Smooth muscle cell (in vitro differentiated cells): ENCODE measurements around the gene UBN1. TPM values are rescaled to one million over a fixed set of nuclear protein-coding genes. Genes with fewer than 3 reads are reported as not detected.

ENCODE experiments used
- DNase-seq: peaks from one replicate; lab custom pipeline; 2025; ENCODE audit not compliant: unreplicated experiment; lab: John Stamatoyannopoulos, UW
- H2AFZ ChIP-seq: fragments of 200-600 bp; sonication (generic); 2 replicates; pipeline ENCODE4 v1.6.0; 2016; ENCODE audit warnings: antibody characterized with exemption, low read depth, mild to moderate bottlenecking
- H3F3A ChIP-seq: fragments of 200-600 bp; sonication (generic); 2 replicates; pipeline ENCODE4 v1.6.0; 2017; ENCODE audit warnings: antibody characterized with exemption, low read depth
- H3K27ac ChIP-seq: fragments of 200-600 bp; sonication (generic); 2 replicates; pipeline ENCODE4 v1.5.1; 2016; ENCODE audit warnings: low read depth, mild to moderate bottlenecking
- H3K27me3 ChIP-seq: fragments of 200-600 bp; sonication (generic); 2 replicates; pipeline ENCODE4 v1.6.1; 2016; ENCODE audit warnings: low read depth, mild to moderate bottlenecking
- H3K36me3 ChIP-seq: fragments of 200-600 bp; sonication (generic); 2 replicates; pipeline ENCODE4 v1.5.1; 2016; ENCODE audit warnings: low read depth
- H3K4me1 ChIP-seq: fragments of 200-600 bp; sonication (generic); 2 replicates; pipeline ENCODE4 v1.5.1; 2016; ENCODE audit warnings: low read depth
- H3K4me2 ChIP-seq: fragments of 200-600 bp; sonication (generic); 2 replicates; pipeline ENCODE4 v1.6.0; 2016; ENCODE audit warnings: mild to moderate bottlenecking
- H3K4me3 ChIP-seq: fragments of 200-600 bp; sonication (generic); 2 replicates; pipeline ENCODE4 v1.5.1; 2016; ENCODE audit warnings: mild to moderate bottlenecking
- H3K79me2 ChIP-seq: fragments of 200-600 bp; sonication (generic); 2 replicates; pipeline ENCODE4 v1.6.0; 2016; ENCODE audit warnings: low read depth, mild to moderate bottlenecking
- H3K9ac ChIP-seq: fragments of 200-600 bp; sonication (generic); 2 replicates; pipeline ENCODE4 v1.6.0; 2016; ENCODE audit warnings: low read depth
- H3K9me3 ChIP-seq: fragments of 200-600 bp; sonication (generic); replicated peaks from 2 replicates; pipeline ENCODE4 v1.5.1; 2016; ENCODE audit warnings: low read depth
- H4K20me1 ChIP-seq: fragments of 200-600 bp; sonication (generic); 2 replicates; pipeline ENCODE4 v1.6.0; 2016; ENCODE audit warnings: low read depth
- WGBS: methylation state at CpG from one replicate; pipeline ENCODE4 v1.1.7; 2016; ENCODE audit warnings: low lambda C conversion rate; 5-methylcytosine and 5-hydroxymethylcytosine counted together
- polyA plus RNA-seq: library from polyadenylated mRNA; unstranded; fragments of >200 nt; fragmentation: Nextera tagmentation; extraction: Ambion mirVana; gene quantifications from 2 replicates; pipeline ENCODE4 v1.2.1, GENCODE V29; 2016
- total RNA-seq: library from RNA; depleted of rRNA; stranded (reverse); fragments of >200 nt; gene quantifications from 2 replicates; pipeline ENCODE4 v1.2.3, GENCODE V29; 2014
- TF ChIP-seq, protein P1 (sequence below): fragments of 200-600 bp; sonication (generic); IDR thresholded peaks from 2 replicates; pipeline ENCODE4 v1.5.1; 2017; ENCODE audit warnings: borderline replicate concordance, mild to moderate bottlenecking, antibody characterized with exemption; ENCODE audit not compliant: insufficient read depth, poor library complexity, severe bottlenecking

The UBN1 gene
- total and polyA plus RNA-seq, 2 experiments from 2014 or later = 16.2 to 29.7 TPM

DNA sequence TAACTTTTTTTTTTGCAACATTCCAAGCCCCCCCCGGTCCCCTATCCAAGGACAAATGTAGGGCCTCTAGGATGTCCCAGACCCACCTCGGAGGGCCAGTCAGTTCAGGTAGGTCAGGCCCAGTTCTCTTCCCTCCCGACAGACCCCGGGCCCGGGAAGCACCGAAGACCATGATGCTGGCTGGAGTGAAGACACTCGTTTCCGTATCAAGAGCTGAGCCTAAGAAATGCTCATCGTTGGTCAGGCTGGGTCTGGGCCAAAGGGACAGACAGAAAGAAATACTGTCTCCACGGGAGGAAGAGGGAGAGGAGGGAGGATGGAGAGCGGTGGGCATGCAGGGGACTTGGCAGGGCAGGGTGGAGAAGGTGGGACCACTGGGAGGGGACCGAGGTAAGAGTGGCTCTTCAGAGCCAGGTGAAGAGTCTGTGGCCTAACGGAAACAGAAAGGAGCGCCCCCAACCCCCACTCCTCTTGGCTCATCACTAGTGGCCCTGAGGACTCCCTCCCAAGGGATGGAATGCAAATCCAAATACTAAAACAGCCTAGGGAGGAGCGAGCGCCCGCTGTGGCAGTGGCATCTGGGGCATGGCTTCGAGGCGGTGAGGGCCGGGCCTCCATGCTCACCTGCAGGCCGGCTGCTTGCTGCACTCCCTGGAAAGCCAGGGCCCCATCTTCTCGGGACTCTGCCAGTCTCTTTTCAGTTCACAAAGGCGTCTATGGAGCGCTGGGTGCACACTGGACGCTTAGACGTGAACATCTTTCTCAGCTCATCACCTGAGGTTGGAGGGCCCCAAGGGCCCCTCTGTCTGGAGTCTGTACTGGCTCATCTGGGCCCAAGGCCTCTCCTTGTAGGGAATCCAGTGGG is 43.2 kb upstream of the UBN1 start:
- H3K4me3 ChIP-seq = no peak overlapping the region
- no peaks in the 10 kb centered on the region for H3K9me3 ChIP-seq
- no peak overlapping the region for H3K9ac ChIP-seq
- TF ChIP-seq, protein P1, sequence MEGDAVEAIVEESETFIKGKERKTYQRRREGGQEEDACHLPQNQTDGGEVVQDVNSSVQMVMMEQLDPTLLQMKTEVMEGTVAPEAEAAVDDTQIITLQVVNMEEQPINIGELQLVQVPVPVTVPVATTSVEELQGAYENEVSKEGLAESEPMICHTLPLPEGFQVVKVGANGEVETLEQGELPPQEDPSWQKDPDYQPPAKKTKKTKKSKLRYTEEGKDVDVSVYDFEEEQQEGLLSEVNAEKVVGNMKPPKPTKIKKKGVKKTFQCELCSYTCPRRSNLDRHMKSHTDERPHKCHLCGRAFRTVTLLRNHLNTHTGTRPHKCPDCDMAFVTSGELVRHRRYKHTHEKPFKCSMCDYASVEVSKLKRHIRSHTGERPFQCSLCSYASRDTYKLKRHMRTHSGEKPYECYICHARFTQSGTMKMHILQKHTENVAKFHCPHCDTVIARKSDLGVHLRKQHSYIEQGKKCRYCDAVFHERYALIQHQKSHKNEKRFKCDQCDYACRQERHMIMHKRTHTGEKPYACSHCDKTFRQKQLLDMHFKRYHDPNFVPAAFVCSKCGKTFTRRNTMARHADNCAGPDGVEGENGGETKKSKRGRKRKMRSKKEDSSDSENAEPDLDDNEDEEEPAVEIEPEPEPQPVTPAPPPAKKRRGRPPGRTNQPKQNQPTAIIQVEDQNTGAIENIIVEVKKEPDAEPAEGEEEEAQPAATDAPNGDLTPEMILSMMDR = no peak
- H4K20me1 ChIP-seq = no peaks in the 10 kb centered on the region
- peaks cover 8% of the 10 kb centered on the region for H3K4me1 ChIP-seq
- no peak for DNase-seq
- peak overlapping the region; percentile 15 for H3K27ac ChIP-seq
- peaks cover 4% of the 10 kb centered on the region for H3K79me2 ChIP-seq
- WGBS = 76% methylated on average over 24 of the region's 26 CpGs
- no peaks in the 10 kb centered on the region for H3K27me3 ChIP-seq
- peak overlapping the region; percentile 97 for H3K4me2 ChIP-seq
- H2AFZ ChIP-seq = no peak overlapping the region
- peaks cover 25% of the 10 kb centered on the region for H3F3A ChIP-seq
- H3K36me3 ChIP-seq = peaks cover 10% of the 10 kb centered on the region

DNA sequence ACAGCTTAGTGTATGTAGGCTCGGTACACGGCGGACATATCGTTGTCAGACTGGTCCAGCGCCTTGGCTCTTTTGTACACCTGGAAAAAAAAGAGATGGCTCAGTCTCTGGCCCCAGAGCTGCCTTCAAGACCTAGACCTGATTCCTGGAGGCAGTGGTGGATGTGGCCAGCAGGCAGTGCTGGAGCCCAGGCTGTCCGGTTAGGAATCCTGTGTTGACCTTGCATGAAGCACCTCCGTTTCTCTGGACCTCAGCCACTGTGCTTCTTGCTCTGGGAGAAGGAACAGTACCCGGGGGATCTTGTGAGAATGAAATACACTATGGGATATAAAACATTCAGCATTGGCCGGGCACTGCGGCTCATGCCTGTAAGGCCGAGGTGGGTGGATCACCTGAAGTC is 42.0 kb upstream of the UBN1 start:
- DNase-seq = no peak
- TF ChIP-seq, protein P1 = no peak
- no peak overlapping the region for H3K9ac ChIP-seq
- no peaks in the 10 kb centered on the region for H4K20me1 ChIP-seq
- no peak overlapping the region for H3K4me3 ChIP-seq
- no peak overlapping the region for H2AFZ ChIP-seq
- H3K79me2 ChIP-seq = peaks cover 4% of the 10 kb centered on the region
- peaks cover 25% of the 10 kb centered on the region for H3F3A ChIP-seq
- no peaks in the 10 kb centered on the region for H3K27me3 ChIP-seq
- H3K4me1 ChIP-seq = peaks cover 8% of the 10 kb centered on the region
- H3K36me3 ChIP-seq = peaks cover 14% of the 10 kb centered on the region
- WGBS = 93% methylated on average over 11 of the region's 11 CpGs
- H3K9me3 ChIP-seq = no peaks in the 10 kb centered on the region
- no peak overlapping the region for H3K4me2 ChIP-seq
- H3K27ac ChIP-seq = peak overlapping the region; percentile 15

DNA sequence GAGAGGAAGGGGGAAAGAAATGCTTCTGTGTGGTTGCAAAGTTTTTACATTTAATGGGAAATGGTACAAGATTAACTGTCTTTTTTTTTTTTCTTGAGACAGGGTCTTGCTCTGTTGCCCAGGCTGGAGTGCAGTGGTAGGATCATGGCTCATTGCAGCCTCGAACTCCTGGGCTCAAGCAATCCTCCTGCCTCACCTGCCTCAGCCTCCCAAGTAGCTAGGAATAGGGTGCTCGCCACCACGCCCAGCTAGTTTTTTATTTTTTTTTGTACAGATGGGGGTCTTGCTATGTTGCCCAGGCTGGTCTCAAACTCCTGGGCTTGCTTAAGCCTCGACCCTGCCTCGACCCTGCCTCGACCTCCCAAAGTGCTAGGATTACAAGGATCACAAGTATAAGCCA is 41.0 kb upstream of the UBN1 start:
- 67% methylated on average over 6 of the region's 6 CpGs for WGBS
- Histone ChIP-seq H3K36me3 (peaks cover 15% of the 10 kb centered on the region), H2AFZ (no peak overlapping the region), H3K4me3 (no peak overlapping the region), H3K4me1 (peaks cover 8% of the 10 kb centered on the region), H3K4me2 (no peak overlapping the region), H3K9ac (no peak overlapping the region), H3K79me2 (peaks cover 4% of the 10 kb centered on the region), H3F3A (peaks cover 25% of the 10 kb centered on the region), H4K20me1 (no peaks in the 10 kb centered on the region), H3K27me3 (no peaks in the 10 kb centered on the region), H3K9me3 (no peaks in the 10 kb centered on the region), H3K27ac (no peak overlapping the region)
- DNase-seq = no peak
- TF ChIP-seq, protein P1 = no peak

DNA sequence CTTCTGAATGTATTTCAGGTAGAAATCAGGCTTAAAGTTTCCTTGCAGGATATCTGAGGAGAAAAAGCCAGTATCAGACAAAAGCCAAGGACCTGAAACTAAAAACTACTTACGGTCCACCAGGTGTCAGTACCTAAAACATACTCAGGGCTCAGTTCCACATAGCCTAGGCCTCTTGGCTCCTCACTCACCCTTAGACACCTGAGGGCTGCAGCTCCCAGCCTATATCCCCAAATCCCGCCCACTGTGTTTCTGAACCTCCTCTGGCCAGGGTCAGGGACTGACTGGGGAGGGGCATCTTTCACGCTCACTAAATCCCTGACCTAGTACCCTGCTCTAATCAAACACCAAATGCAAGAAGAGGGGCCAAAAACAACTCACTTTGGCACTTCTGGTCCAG is 36.0 kb upstream of the UBN1 start:
- Histone ChIP-seq H4K20me1 (no peaks in the 10 kb centered on the region), H3K27me3 (no peaks in the 10 kb centered on the region), H3K4me3 (no peak overlapping the region), H3K9me3 (no peaks in the 10 kb centered on the region), H2AFZ (no peak overlapping the region), H3K4me2 (no peak overlapping the region), H3K36me3 (peaks cover 21% of the 10 kb centered on the region), H3K4me1 (no peaks in the 10 kb centered on the region), H3K9ac (no peak overlapping the region), H3F3A (peaks cover under 1% of the 10 kb centered on the region), H3K79me2 (no peaks in the 10 kb centered on the region), H3K27ac (no peak overlapping the region)
- DNase-seq = no peak
- TF ChIP-seq, protein P1 = no peak
- 100% methylated on average over 3 of the region's 3 CpGs for WGBS
